ENCODE results near the gene TOP3B. TPM values are rescaled to one million over a fixed set of nuclear protein-coding genes. Genes with fewer than 3 reads are reported as not detected.
A peak's percentile ranks its signal among the peaks of the same experiment; 100 is the strongest.

Gene TOP3B, protein sequence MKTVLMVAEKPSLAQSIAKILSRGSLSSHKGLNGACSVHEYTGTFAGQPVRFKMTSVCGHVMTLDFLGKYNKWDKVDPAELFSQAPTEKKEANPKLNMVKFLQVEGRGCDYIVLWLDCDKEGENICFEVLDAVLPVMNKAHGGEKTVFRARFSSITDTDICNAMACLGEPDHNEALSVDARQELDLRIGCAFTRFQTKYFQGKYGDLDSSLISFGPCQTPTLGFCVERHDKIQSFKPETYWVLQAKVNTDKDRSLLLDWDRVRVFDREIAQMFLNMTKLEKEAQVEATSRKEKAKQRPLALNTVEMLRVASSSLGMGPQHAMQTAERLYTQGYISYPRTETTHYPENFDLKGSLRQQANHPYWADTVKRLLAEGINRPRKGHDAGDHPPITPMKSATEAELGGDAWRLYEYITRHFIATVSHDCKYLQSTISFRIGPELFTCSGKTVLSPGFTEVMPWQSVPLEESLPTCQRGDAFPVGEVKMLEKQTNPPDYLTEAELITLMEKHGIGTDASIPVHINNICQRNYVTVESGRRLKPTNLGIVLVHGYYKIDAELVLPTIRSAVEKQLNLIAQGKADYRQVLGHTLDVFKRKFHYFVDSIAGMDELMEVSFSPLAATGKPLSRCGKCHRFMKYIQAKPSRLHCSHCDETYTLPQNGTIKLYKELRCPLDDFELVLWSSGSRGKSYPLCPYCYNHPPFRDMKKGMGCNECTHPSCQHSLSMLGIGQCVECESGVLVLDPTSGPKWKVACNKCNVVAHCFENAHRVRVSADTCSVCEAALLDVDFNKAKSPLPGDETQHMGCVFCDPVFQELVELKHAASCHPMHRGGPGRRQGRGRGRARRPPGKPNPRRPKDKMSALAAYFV
- polyA plus RNA-seq (2013, experiment 1 of 2): 28.8 TPM
- polyA plus RNA-seq (2013, experiment 2 of 2): 23.6 TPM

DNA sequence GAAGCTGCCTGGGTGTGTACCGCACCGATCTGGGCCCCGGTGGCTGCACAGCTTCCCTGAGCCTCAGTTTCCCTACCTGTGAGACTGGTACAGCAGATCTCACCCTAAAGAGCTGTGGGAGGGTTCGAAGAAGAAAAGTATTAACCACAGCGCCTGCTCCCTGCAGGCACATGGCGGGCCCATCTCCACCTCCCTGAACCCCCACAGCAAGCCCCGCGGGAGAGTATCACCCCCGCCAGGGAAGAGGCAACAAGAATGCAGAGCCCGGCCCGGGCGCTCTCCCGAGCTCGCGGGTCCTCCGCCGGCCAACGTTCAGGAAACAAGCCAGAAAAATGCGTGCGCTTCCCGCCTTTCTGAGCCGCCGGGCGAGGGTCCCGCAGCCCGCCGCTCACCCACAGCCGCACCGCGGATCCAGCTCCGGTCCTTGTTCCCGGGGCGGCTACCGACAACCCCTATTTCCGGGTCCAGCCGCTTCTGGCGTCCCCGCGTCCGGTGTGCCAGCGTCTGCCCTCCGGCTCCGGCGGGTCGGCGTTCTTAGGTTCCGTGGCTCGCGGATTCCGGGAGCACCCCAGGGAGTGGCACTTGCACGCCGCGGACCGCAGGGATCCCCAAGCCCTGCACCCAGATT lies at the start of gene TOP3B:
Gene TOP3B (minus strand): TSS at position 450 of the 628 bp plus-strand sequence. CDS start 7,078 bp downstream, outside the sequence.
- under 1% methylated on average over 53 of the region's 54 CpGs for WGBS
- Histone ChIP-seq H3K4me1 (ENCODE audit: insufficient read depth, low read length) (0 out of 2 replicates have a peak, but pooled peaks cover 4% of the 10 kb centered on the region), H3K27me3 (ENCODE audit: insufficient read depth, low read length) (peaks cover 8% of the 10 kb centered on the region), H3K36me3 (ENCODE audit: insufficient read depth, low read length) (no peaks in the 10 kb centered on the region), H3K4me3 (ENCODE audit: low read length) (peak within 1 kb of the TSS; percentile 98), H3K27ac (ENCODE audit: low read depth, low read length) (peak within 1 kb of the TSS; percentile 61), H3K9me3 (ENCODE audit: insufficient read depth, low read depth, low read length) (no peaks in the 10 kb centered on the region), H3K9ac (ENCODE audit: low read depth, low read length) (peak within 1 kb of the TSS; percentile 96)

DNA sequence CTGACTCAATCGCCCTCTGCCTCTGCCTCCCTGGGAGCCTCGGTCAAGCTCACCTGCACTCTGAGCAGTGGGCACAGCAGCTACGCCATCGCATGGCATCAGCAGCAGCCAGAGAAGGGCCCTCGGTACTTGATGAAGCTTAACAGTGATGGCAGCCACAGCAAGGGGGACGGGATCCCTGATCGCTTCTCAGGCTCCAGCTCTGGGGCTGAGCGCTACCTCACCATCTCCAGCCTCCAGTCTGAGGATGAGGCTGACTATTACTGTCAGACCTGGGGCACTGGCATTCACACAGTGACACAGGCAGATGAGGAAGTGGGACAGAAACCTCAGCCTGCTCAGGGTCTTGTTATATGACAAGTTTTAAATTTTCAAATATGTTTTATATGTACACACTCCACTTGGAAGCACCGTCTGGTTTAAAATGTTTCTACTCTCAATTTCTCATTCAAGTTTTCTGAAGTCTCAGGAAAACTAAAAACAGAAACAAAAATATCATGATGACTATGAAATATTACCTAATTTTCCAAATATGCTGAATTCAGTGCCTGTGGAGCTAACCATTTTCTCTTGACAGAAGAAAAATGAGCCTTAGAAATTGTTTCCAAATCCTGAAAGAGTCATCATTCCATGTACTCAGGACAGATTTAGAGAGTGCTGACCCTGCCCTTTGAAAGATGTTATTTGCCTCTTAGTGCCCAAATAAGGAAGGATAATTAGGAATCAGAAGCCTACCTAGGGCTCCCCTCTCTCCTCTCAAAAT lies 48.8 kb upstream of the TOP3B start:
- H3K27ac ChIP-seq (ENCODE audit: low read depth, low read length): no peak overlapping the region
- no peak overlapping the region for H3K4me3 ChIP-seq (ENCODE audit: low read length)
- H3K4me1 ChIP-seq (ENCODE audit: insufficient read depth, low read length): no peaks in the 10 kb centered on the region
- H3K9ac ChIP-seq (ENCODE audit: low read depth, low read length): no peak overlapping the region
- H3K9me3 ChIP-seq (ENCODE audit: insufficient read depth, low read depth, low read length): no peaks in the 10 kb centered on the region
- H3K36me3 ChIP-seq (ENCODE audit: insufficient read depth, low read length): no peaks in the 10 kb centered on the region
- 90% methylated on average over 9 of the region's 9 CpGs for WGBS
- H3K27me3 ChIP-seq (ENCODE audit: insufficient read depth, low read length): peaks cover 89% of the 10 kb centered on the region

DNA sequence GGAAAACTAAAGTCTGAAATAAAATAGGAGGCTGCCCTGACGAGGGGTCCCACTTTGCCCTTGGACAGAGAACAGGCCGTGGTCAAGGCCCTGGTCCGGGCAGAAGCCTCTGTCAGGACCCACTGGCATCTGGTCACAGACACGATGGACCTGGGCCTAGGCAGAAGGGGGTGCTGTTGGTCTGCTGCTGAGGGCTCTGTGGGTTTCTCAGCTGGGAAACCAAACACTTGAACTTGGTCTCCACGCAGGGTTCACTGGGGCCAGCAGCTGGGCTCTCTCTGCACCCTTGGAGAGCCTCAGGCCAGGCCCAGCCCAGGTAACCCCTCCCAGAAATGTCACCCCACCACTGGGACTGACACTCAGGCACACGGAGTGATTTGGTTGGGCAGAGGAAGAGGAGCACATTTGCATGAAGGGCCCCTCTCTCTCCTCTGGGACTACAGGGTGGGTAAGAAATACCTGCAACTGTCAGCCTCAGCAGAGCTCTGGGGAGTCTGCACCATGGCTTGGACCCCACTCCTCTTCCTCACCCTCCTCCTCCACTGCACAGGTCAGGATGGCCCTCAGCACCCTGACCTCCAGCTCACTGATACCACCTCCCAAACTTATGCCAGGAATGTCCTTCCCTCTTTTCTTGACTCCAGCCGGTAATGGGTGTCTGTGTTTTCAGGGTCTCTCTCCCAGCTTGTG lies 48.1 kb upstream of the TOP3B start:
- Histone ChIP-seq H3K4me3 (ENCODE audit: low read length) (no peak overlapping the region), H3K27me3 (ENCODE audit: insufficient read depth, low read length) (peaks cover 89% of the 10 kb centered on the region), H3K9ac (ENCODE audit: low read depth, low read length) (no peak overlapping the region), H3K9me3 (ENCODE audit: insufficient read depth, low read depth, low read length) (no peaks in the 10 kb centered on the region), H3K4me1 (ENCODE audit: insufficient read depth, low read length) (peaks cover 2% of the 10 kb centered on the region; the same call in 1 of the 2 replicates), H3K27ac (ENCODE audit: low read depth, low read length) (no peak overlapping the region), H3K36me3 (ENCODE audit: insufficient read depth, low read length) (no peaks in the 10 kb centered on the region)
- 62% methylated on average over 7 of the region's 7 CpGs for WGBS

DNA sequence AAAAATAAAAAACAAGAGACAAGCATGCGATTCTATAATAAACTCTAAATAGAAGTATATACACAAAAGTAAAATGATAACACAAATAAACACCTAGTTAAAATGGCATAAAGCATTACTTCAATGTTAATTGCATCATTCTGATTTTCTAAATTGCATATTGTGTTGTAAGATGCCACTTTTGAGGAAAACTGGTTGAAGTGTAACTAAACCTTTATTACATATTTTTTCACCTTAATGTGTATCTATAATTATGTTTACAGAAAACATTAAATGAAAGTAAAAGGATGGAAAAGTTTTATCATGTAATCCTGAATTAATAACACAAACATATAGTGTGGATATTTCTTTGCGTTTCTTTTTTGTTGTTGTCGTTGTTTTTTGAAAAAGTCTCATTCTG lies 45.4 kb upstream of the TOP3B start:
- H3K4me1 ChIP-seq (ENCODE audit: insufficient read depth, low read length): peaks cover 5% of the 10 kb centered on the region; the same call in 1 of the 2 replicates

DNA sequence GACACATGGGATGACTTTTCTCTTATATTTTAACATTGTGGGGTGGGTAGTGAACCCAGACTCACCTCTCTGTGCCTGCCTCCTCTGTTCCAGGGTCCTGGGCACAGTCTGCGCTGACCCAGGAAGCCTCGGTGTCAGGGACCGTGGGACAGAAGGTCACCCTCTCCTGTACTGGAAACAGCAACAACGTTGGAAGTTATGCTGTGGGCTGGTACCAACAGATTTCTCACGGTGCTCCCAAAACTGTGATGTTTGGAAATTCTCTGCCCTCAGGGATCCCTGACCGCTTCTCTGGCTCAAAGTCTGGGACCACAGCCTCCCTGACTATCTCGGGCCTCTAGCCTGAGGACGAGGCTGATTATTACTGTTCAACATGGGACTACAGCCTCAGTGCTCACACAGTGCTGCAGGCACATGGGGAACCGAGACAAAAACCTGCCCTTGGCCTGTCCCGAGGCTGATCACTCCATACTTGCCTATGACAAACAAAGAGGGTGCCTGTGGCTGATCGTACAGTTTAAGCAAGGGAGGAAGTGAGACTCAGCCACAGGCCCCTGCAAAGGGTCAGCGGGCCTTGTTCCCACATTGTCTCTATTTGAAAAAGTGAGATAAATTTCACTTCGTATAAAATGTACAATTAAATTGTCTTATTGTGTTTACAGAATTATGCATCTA lies 43.7 kb upstream of the TOP3B start:
- H3K27ac ChIP-seq (ENCODE audit: low read depth, low read length): no peak overlapping the region
- 85% methylated on average over 12 of the region's 13 CpGs for WGBS
- peaks cover 8% of the 10 kb centered on the region for H3K4me1 ChIP-seq (ENCODE audit: insufficient read depth, low read length)
- H3K4me3 ChIP-seq (ENCODE audit: low read length): no peak overlapping the region
- no peaks in the 10 kb centered on the region for H3K9me3 ChIP-seq (ENCODE audit: insufficient read depth, low read depth, low read length)
- H3K36me3 ChIP-seq (ENCODE audit: insufficient read depth, low read length): no peaks in the 10 kb centered on the region
- H3K9ac ChIP-seq (ENCODE audit: low read depth, low read length): no peak overlapping the region
- H3K27me3 ChIP-seq (ENCODE audit: insufficient read depth, low read length): peaks cover 87% of the 10 kb centered on the region

More for the DNA sequence above, 45.4 kb upstream of the TOP3B start:
- Histone ChIP-seq H3K4me3 (ENCODE audit: low read length) (no peak overlapping the region), H3K9ac (ENCODE audit: low read depth, low read length) (no peak overlapping the region), H3K36me3 (ENCODE audit: insufficient read depth, low read length) (no peaks in the 10 kb centered on the region), H3K9me3 (ENCODE audit: insufficient read depth, low read depth, low read length) (no peaks in the 10 kb centered on the region), H3K27me3 (ENCODE audit: insufficient read depth, low read length) (peaks cover 88% of the 10 kb centered on the region), H3K27ac (ENCODE audit: low read depth, low read length) (no peak overlapping the region)
- 100% methylated on average over 2 of the region's 3 CpGs for WGBS

DNA sequence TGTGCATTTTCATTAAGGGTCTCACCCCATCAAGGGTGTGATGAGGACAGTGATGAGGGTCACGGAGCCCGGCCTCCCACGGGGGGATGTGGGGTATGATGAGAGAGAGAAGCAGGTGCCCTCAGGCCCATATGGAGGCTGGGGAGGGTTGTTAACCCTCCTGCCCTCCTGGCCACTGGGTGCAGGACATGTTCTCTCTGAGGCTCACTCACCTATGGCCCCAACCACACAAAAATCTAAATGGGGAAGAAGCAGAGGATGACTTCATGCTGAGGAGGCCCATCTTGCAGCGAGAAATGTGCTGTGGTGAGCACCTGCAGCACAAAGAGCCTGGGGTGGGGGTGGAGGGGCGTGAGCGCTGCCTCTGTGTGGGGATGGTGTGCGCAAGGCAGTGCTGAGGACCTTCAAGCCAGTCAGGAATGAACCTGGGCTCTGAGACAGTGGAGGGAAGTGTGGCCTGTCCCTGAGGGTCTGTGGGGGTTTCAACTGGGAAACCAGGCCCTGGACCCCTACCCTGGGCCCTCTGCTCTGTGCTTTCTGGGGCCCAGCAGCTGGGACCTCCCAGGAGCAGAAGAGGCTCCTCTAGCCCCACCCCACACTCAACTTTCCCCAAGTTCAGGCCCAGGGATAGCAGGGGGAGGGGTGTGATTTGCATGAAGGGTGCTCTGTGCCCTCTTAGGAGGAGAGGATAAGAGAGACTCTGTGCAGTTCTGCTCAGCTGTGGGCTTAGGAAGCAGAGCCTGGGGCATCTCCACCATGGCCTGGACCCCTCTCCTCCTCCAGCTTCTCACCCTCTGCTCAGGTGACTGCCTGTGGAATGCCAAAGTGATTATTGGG lies 43.0 kb upstream of the TOP3B start:
- Histone ChIP-seq H3K27me3 (ENCODE audit: insufficient read depth, low read length) (peaks cover 85% of the 10 kb centered on the region), H3K9me3 (ENCODE audit: insufficient read depth, low read depth, low read length) (no peaks in the 10 kb centered on the region), H3K27ac (ENCODE audit: low read depth, low read length) (no peak overlapping the region), H3K4me1 (ENCODE audit: insufficient read depth, low read length) (peaks cover 11% of the 10 kb centered on the region), H3K36me3 (ENCODE audit: insufficient read depth, low read length) (no peaks in the 10 kb centered on the region), H3K4me3 (ENCODE audit: low read length) (no peak overlapping the region), H3K9ac (ENCODE audit: low read depth, low read length) (no peak overlapping the region)
- 89% methylated on average over 7 of the region's 7 CpGs for WGBS

DNA sequence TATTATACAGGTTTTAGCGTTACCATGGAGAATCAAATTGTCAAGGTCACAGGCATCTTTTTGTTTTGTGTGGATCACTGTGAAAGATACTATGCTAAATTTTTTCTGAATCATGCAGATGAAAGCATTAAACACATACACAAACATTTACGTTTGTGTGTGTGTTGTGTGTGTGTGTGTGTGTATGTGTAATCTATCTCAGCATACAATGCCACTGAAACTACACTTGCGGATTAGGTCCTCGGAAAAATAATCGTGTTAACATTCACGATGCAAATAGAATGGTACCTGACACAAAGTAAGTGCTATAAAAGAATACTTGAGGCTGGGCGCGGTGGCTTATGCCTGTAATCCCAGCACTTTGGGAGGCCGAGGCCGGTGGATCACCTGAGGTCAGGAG lies 41.9 kb upstream of the TOP3B start:
- H3K4me1 ChIP-seq (ENCODE audit: insufficient read depth, low read length): peaks cover 11% of the 10 kb centered on the region
- WGBS: 94% methylated on average over 8 of the region's 10 CpGs
- H3K9me3 ChIP-seq (ENCODE audit: insufficient read depth, low read depth, low read length): no peaks in the 10 kb centered on the region
- no peaks in the 10 kb centered on the region for H3K36me3 ChIP-seq (ENCODE audit: insufficient read depth, low read length)
- H3K27me3 ChIP-seq (ENCODE audit: insufficient read depth, low read length): peaks cover 84% of the 10 kb centered on the region
- H3K9ac ChIP-seq (ENCODE audit: low read depth, low read length): no peak overlapping the region
- H3K4me3 ChIP-seq (ENCODE audit: low read length): no peak overlapping the region
- no peak overlapping the region for H3K27ac ChIP-seq (ENCODE audit: low read depth, low read length)

DNA sequence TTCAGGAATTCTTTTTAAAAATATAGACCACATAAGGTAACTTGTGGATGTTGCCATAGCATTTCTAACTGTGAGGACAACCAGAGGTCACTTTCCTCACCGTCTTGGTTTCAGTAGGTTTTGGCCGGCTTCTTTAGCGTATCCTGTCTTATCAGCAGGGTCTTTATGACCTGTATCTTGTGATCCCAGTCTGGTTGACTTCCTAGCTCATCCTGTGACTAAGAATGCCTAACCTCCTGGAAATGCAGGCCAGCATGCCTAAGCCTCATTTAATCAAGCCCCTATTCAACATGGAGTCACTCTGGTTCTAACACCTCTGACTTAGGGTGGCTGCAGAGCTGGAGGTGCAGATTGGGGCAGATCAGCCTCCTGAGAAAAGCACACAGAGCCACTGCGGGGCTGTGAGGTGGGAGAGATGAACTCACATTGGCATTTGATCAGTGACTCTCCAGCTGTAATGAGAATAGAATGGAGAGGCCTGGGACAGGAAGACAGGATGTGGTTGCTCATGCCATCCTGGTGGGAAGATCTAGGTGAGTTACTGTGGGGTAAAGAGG lies 41.1 kb upstream of the TOP3B start:
- peaks cover 12% of the 10 kb centered on the region for H3K4me1 ChIP-seq (ENCODE audit: insufficient read depth, low read length)
- WGBS: 87% methylated on average over 4 of the region's 4 CpGs
- no peaks in the 10 kb centered on the region for H3K9me3 ChIP-seq (ENCODE audit: insufficient read depth, low read depth, low read length)
- H3K4me3 ChIP-seq (ENCODE audit: low read length): no peak overlapping the region
- no peak overlapping the region for H3K27ac ChIP-seq (ENCODE audit: low read depth, low read length)
- H3K27me3 ChIP-seq (ENCODE audit: insufficient read depth, low read length): peaks cover 83% of the 10 kb centered on the region
- H3K9ac ChIP-seq (ENCODE audit: low read depth, low read length): no peak overlapping the region
- H3K36me3 ChIP-seq (ENCODE audit: insufficient read depth, low read length): no peaks in the 10 kb centered on the region

DNA sequence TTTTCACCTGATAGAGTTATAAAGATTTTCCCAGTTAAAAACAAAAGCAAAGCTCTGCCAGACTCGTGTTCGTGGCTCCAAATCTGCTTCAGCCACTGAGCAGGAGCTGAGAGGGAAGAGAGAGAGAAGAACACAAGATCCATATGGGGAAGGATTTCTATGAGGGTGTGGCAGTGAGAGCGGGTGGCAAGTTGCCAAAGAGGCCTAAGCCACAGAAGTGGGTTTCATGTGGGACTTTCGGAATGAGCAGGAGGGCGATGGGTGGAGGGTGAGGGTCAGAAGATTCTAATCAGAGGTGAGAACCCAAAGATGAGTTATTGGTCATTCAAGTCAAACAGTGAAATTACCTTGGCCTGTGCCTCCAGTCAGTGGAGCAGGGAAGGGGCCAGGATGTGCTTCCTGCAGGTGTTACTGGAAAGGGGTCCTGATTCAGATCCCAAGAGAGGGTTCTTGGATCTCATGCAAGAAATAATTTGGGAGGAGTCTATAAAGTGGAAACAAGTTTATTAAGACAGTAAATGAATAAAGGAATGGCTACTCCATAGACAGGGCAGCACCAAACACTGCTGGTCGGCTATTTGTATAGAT lies 40.5 kb upstream of the TOP3B start:
- no peaks in the 10 kb centered on the region for H3K9me3 ChIP-seq (ENCODE audit: insufficient read depth, low read depth, low read length)
- H3K27me3 ChIP-seq (ENCODE audit: insufficient read depth, low read length): peaks cover 78% of the 10 kb centered on the region
- H3K27ac ChIP-seq (ENCODE audit: low read depth, low read length): no peak overlapping the region
- H3K9ac ChIP-seq (ENCODE audit: low read depth, low read length): no peak overlapping the region
- H3K36me3 ChIP-seq (ENCODE audit: insufficient read depth, low read length): no peaks in the 10 kb centered on the region
- H3K4me1 ChIP-seq (ENCODE audit: insufficient read depth, low read length): peaks cover 17% of the 10 kb centered on the region
- no peak overlapping the region for H3K4me3 ChIP-seq (ENCODE audit: low read length)
- 92% methylated on average over 6 of the region's 6 CpGs for WGBS

All from HUES64 (cell line).